Neural cell (in vitro differentiated cells): ENCODE data around the gene TIMM22. TPM values are rescaled to one million over a fixed set of nuclear protein-coding genes. Genes with fewer than 3 reads are reported as not detected.
"Not testable (repeated sequence)": the region's sequence is repeated elsewhere in the genome, so short reads cannot be mapped to it uniquely, and the experiment has no call there.

Experiments
- H2AFZ ChIP-seq: fragments of 200-600, 300-800 bp; sonication (generic), shearing (Covaris generic); 2 replicates; pipeline ENCODE4 v1.6.0; 2014; ENCODE audit warnings: low read depth, mild to moderate bottlenecking, antibody characterized with exemption, low read length, moderate library complexity
- H3F3A ChIP-seq: fragments of 200-600 bp; shearing (Covaris generic); 2 replicates; pipeline ENCODE4 v1.6.1; 2016; ENCODE audit warnings: mild to moderate bottlenecking, moderate library complexity, mixed read lengths, antibody characterized with exemption, low read length; ENCODE audit not compliant: insufficient read depth, poor library complexity, severe bottlenecking
- H3K27ac ChIP-seq: fragments of 200-600, 300-800 bp; sonication (generic), shearing (Covaris generic); 2 replicates; pipeline ENCODE4 v1.5.1; 2014; ENCODE audit warnings: mild to moderate bottlenecking, low read length, moderate library complexity
- H3K27me3 ChIP-seq: fragments of 300-800, 200-600 bp; sonication (generic), shearing (Covaris generic); 2 replicates; pipeline ENCODE4 v1.6.0; 2014; ENCODE audit warnings: mild to moderate bottlenecking, low read depth, low read length, moderate library complexity; ENCODE audit not compliant: insufficient read depth
- H3K36me3 ChIP-seq: fragments of 300-800, 200-600 bp; sonication (generic), shearing (Covaris generic); 2 replicates; pipeline ENCODE4 v1.5.1; 2014; ENCODE audit warnings: mild to moderate bottlenecking, antibody characterized with exemption, low read length, moderate library complexity; ENCODE audit not compliant: insufficient read depth
- H3K4me2 ChIP-seq: fragments of 300-800, 200-600 bp; sonication (generic), shearing (Covaris generic); 2 replicates; pipeline ENCODE4 v1.6.0; 2014; ENCODE audit warnings: mild to moderate bottlenecking, low read length
- H3K4me3 ChIP-seq: fragments of 300-800, 200-600 bp; sonication (generic), shearing (Covaris generic); 2 replicates; pipeline ENCODE4 v1.5.1; 2014; ENCODE audit warnings: mild to moderate bottlenecking, low read length, moderate library complexity
- H3K79me2 ChIP-seq: fragments of 200-600 bp; shearing (Covaris generic); replicated peaks from 2 replicates; pipeline ENCODE4 v1.6.0; 2014; ENCODE audit warnings: mild to moderate bottlenecking, low read length, moderate library complexity; ENCODE audit not compliant: insufficient read depth
- H3K9ac ChIP-seq: fragments of 300-800, 200-600 bp; sonication (generic), shearing (Covaris generic); 2 replicates; pipeline ENCODE4 v1.6.1; 2016; ENCODE audit warnings: mild to moderate bottlenecking, low read length, mixed read lengths
- H3K9me2 ChIP-seq: fragments of 200-600 bp; shearing (Covaris generic); 2 replicates; pipeline ENCODE4 v1.6.1; 2016; ENCODE audit warnings: mild to moderate bottlenecking, low read length, mixed read lengths; ENCODE audit not compliant: insufficient read depth
- H3K9me3 ChIP-seq: fragments of 200-600, 300-800 bp; sonication (generic), shearing (Covaris generic); 2 replicates; pipeline ENCODE4 v1.6.1; 2016; ENCODE audit warnings: mild to moderate bottlenecking, mixed run types, low read length, moderate library complexity, mixed read lengths
- H4K20me1 ChIP-seq: fragments of 200-600 bp; shearing (Covaris generic); 2 replicates; pipeline ENCODE4 v1.6.1; 2016; ENCODE audit warnings: mild to moderate bottlenecking, mixed run types; ENCODE audit not compliant: insufficient read depth
- EP300 ChIP-seq: fragments of 450-650 bp; conservative IDR thresholded peaks from 2 replicates; pipeline ENCODE4 v1.6.1; 2014; ENCODE audit warnings: antibody characterized with exemption, mild to moderate bottlenecking, moderate library complexity; ENCODE audit not compliant: poor library complexity, severe bottlenecking
- EZH2 ChIP-seq: fragments of 200-600, 300-800 bp; shearing (Covaris generic), sonication (generic); IDR thresholded peaks from 2 replicates; pipeline ENCODE4 v1.6.1; 2014; ENCODE audit warnings: antibody characterized with exemption, low read length, borderline replicate concordance, mild to moderate bottlenecking; ENCODE audit not compliant: insufficient read depth, poor library complexity, severe bottlenecking
- MXI1 ChIP-seq: fragments of 450-650 bp; conservative IDR thresholded peaks from 2 replicates; pipeline ENCODE4 v1.6.1; 2014; ENCODE audit warnings: antibody characterized with exemption, mild to moderate bottlenecking; ENCODE audit not compliant: poor library complexity, severe bottlenecking
- POLR2AphosphoS5 ChIP-seq: IDR thresholded peaks from 2 replicates; pipeline ENCODE4 v1.6.1; 2012
- RAD21 ChIP-seq: fragments of 450-650 bp; conservative IDR thresholded peaks from 2 replicates; pipeline ENCODE4 v1.6.1; 2014; ENCODE audit warnings: antibody characterized with exemption, mild to moderate bottlenecking, moderate library complexity
- SMC3 ChIP-seq: fragments of 450-650 bp; conservative IDR thresholded peaks from 2 replicates; pipeline ENCODE4 v1.6.1; 2014; ENCODE audit warnings: antibody characterized with exemption, mild to moderate bottlenecking, moderate library complexity; ENCODE audit not compliant: poor library complexity
- TAF1 ChIP-seq: IDR thresholded peaks from 2 replicates; pipeline ENCODE4 v1.6.1; 2012; ENCODE audit warnings: low read depth
- polyA plus RNA-seq: library from polyadenylated mRNA; depleted of rRNA; stranded (reverse); fragments of >200 nt; gene quantifications from 2 replicates; pipeline ENCODE4 v1.2.3, GENCODE V29; 2014
- TF ChIP-seq, protein P1 (sequence below): fragments of 450-650 bp; IDR thresholded peaks from 2 replicates; pipeline ENCODE4 v1.5.1; 2014; ENCODE audit warnings: antibody characterized with exemption, mild to moderate bottlenecking, moderate library complexity; ENCODE audit not compliant: poor library complexity, severe bottlenecking

Gene TIMM22
- polyA plus RNA-seq, 1 donor from 2014 or later = 16.7 TPM

DNA sequence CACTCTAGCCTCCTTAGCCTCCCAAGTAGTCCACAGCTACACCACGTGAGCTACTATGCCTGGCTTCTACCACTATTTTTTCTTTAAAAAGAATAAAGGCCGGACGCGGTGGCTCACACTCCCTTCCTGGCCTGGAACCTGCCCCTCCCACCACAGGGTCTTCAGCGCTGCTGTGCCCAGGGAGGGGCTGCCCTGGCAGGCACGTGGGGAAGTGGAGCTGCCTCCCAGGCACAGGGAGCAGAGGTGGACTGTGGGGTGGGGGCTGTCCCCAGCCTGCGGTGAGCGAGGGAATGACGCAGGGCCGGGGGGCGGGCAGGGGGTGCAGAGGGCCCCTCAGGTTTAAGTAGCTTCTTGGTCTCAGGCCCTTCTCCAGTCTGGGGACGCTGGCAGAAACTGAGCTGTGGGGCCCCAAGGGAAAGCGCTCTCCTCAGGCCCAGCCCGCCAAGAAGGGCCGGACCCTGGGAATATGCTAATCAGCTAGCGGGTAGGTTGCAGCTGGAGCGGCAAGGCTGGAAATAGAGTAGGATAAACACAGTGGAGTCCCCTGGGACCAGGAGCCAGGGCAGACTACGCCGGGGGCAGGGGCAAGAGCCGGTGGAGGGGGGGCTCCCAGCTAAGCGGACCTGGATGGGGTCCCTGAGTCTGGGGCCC lies 46.8 kb downstream of the TIMM22 start:
- H3K4me3 ChIP-seq = no peak overlapping the region
- H3K27me3 ChIP-seq = no peaks in the 10 kb centered on the region
- H4K20me1 ChIP-seq = no peaks in the 10 kb centered on the region
- no peaks in the 10 kb centered on the region for H3F3A ChIP-seq
- no peak overlapping the region for H3K9ac ChIP-seq
- H3K79me2 ChIP-seq = no peaks in the 10 kb centered on the region
- no peak overlapping the region for H3K4me2 ChIP-seq
- TF ChIP-seq TAF1 = no peak
- no peak for TF ChIP-seq RAD21
- TF ChIP-seq EZH2 = no peak
- TF ChIP-seq MXI1 = no peak
- TF ChIP-seq, protein P1, sequence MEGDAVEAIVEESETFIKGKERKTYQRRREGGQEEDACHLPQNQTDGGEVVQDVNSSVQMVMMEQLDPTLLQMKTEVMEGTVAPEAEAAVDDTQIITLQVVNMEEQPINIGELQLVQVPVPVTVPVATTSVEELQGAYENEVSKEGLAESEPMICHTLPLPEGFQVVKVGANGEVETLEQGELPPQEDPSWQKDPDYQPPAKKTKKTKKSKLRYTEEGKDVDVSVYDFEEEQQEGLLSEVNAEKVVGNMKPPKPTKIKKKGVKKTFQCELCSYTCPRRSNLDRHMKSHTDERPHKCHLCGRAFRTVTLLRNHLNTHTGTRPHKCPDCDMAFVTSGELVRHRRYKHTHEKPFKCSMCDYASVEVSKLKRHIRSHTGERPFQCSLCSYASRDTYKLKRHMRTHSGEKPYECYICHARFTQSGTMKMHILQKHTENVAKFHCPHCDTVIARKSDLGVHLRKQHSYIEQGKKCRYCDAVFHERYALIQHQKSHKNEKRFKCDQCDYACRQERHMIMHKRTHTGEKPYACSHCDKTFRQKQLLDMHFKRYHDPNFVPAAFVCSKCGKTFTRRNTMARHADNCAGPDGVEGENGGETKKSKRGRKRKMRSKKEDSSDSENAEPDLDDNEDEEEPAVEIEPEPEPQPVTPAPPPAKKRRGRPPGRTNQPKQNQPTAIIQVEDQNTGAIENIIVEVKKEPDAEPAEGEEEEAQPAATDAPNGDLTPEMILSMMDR = no peak
- TF ChIP-seq SMC3 = no peak
- TF ChIP-seq POLR2AphosphoS5 = no peak
- H3K27ac ChIP-seq = no peak overlapping the region
- H3K36me3 ChIP-seq = peaks cover 5% of the 10 kb centered on the region
- no peaks in the 10 kb centered on the region for H3K9me2 ChIP-seq
- no peak overlapping the region for H2AFZ ChIP-seq
- no peaks in the 10 kb centered on the region for H3K9me3 ChIP-seq

GRCh38 chr17:1044387-1045009 lies 47.6 kb downstream of the TIMM22 start:
- not testable (repeated sequence) for H3K4me3 ChIP-seq, H4K20me1 ChIP-seq, H3K79me2 ChIP-seq, H3K9me3 ChIP-seq, H3K36me3 ChIP-seq, H3F3A ChIP-seq, H3K27ac ChIP-seq, H3K9ac ChIP-seq, H2AFZ ChIP-seq, H3K27me3 ChIP-seq, H3K4me2 ChIP-seq, H3K9me2 ChIP-seq

- H3K27ac ChIP-seq = no peak overlapping the region
- peaks cover 5% of the 10 kb centered on the region for H3K36me3 ChIP-seq
- H3F3A ChIP-seq = no peaks in the 10 kb centered on the region
- H3K9me2 ChIP-seq = no peaks in the 10 kb centered on the region
- H2AFZ ChIP-seq = no peak overlapping the region
- TF ChIP-seq MXI1 = no peak
- no peak for TF ChIP-seq SMC3
- no peak for TF ChIP-seq EP300
- no peak for TF ChIP-seq TAF1
- no peak for TF ChIP-seq RAD21
- TF ChIP-seq EZH2 = no peak
- TF ChIP-seq POLR2AphosphoS5 = no peak
- no peaks in the 10 kb centered on the region for H4K20me1 ChIP-seq
- H3K79me2 ChIP-seq = no peaks in the 10 kb centered on the region
- no peak overlapping the region for H3K4me2 ChIP-seq
- H3K9ac ChIP-seq = no peak overlapping the region
- H3K27me3 ChIP-seq = no peaks in the 10 kb centered on the region
- H3K9me3 ChIP-seq = no peaks in the 10 kb centered on the region
- H3K4me3 ChIP-seq = no peak overlapping the region
These were observed 48.5 kb downstream of the TIMM22 start for GRCh38 chr17:1045456-1045855.
